Thoracic aorta (tissue), 2 donors: ENCODE results near the gene USP10. TPM values are rescaled to one million over a fixed set of nuclear protein-coding genes. Genes with fewer than 3 reads are reported as not detected.

Source experiments
- ATAC-seq: fragments of 150-250 bp; one replicate; pipeline ENCODE4 v1.8.0; 2017; ENCODE audit warnings: low read depth; ENCODE audit not compliant: insufficient number of reproducible peaks, low FRiP score
- DNase-seq: peaks from one replicate; pipeline ENCODE4 v3.0.0-alpha.2; 2020; ENCODE audit warnings: low spot score
- H3K27ac ChIP-seq, 2 donors: fragments of 200-600 bp; sonication (generic); 1 replicate in 1 of 2; 2 replicates in 1 of 2; pipeline ENCODE4 v1.5.1; 2016; ENCODE audit warnings: mild to moderate bottlenecking in 2 of 2, moderate library complexity in 2 of 2
- H3K27me3 ChIP-seq: fragments of 200-600 bp; sonication (generic); replicated peaks from 2 replicates; pipeline ENCODE4 v1.6.0; 2016; ENCODE audit warnings: mild to moderate bottlenecking; ENCODE audit not compliant: insufficient read depth
- H3K36me3 ChIP-seq: fragments of 200-600 bp; sonication (generic); one replicate; pipeline ENCODE4 v1.5.1; 2016
- H3K4me1 ChIP-seq, 2 donors: fragments of 200-600 bp; sonication (generic); 1 replicate in 1 of 2; 2 replicates in 1 of 2; pipeline versions ENCODE4 v1.5.1 to v1.6.0; 2016; ENCODE audit warnings: low read depth in 2 of 2, mild to moderate bottlenecking in 1 of 2; ENCODE audit not compliant: control insufficient read depth in 1 of 2
- H3K4me3 ChIP-seq: fragments of 200-600 bp; sonication (generic); 2 replicates; pipeline ENCODE4 v1.5.1; 2016; ENCODE audit warnings: mild to moderate bottlenecking
- H3K9me3 ChIP-seq: fragments of 200-600 bp; sonication (generic); 2 replicates; pipeline ENCODE4 v1.5.1; 2016
- CTCF ChIP-seq: fragments of 200-600 bp; sonication (generic); IDR thresholded peaks from one replicate; pipeline ENCODE4 v1.5.1; 2019; ENCODE audit warnings: antibody characterized with exemption
- total RNA-seq, 2 donors: library from RNA; depleted of rRNA; stranded (reverse); fragments of >200 nt; gene quantifications; one replicate each; pipeline versions ENCODE4 v1.1.0 to v1.2.3, GENCODE V29; 2016

The USP10 gene
- total RNA-seq, 2 donors from 2014 or later: 36.7 to 85.2 TPM

GRCh38 chr16:84811529-84811928 is 111.7 kb downstream of the USP10 start:
- ATAC-seq (no peak), DNase-seq (no peak)
- Histone ChIP-seq H3K36me3 (no peaks in the 10 kb centered on the region), H3K9me3 (no peaks in the 10 kb centered on the region), H3K27ac (no peak overlapping the region), H3K4me1 (no peaks in the 10 kb centered on the region), H3K27me3 (no peaks in the 10 kb centered on the region), H3K4me3 (no peak overlapping the region)
- no peak for TF ChIP-seq CTCF

GRCh38 chr16:84813141-84813934 is 113.5 kb downstream of the USP10 start:
- DNase-seq: no peak
- ATAC-seq: no peak

GRCh38 chr16:84815462-84815861 is 115.7 kb downstream of the USP10 start:
- peaks cover 4 to 12% of the 10 kb centered on the region in 2 donors for H3K4me1 ChIP-seq
- DNase-seq (no peak), ATAC-seq (no peak)
- no peaks in the 10 kb centered on the region for H3K36me3 ChIP-seq
- H3K9me3 ChIP-seq: no peaks in the 10 kb centered on the region
- no peak for TF ChIP-seq CTCF
- no peak overlapping the region for H3K27ac ChIP-seq
- no peak overlapping the region for H3K4me3 ChIP-seq
- no peaks in the 10 kb centered on the region for H3K27me3 ChIP-seq

More at GRCh38 chr16:84813141-84813934, 113.5 kb downstream of the USP10 start:
- H3K36me3 ChIP-seq: no peaks in the 10 kb centered on the region
- H3K9me3 ChIP-seq: no peaks in the 10 kb centered on the region
- no peak overlapping the region for H3K4me3 ChIP-seq
- H3K4me1 ChIP-seq: no peaks in the 10 kb centered on the region
- no peaks in the 10 kb centered on the region for H3K27me3 ChIP-seq
- no peak overlapping the region for H3K27ac ChIP-seq
- TF ChIP-seq CTCF: no peak

- Histone ChIP-seq H3K4me3 (no peak overlapping the region), H3K27me3 (no peaks in the 10 kb centered on the region), H3K36me3 (no peaks in the 10 kb centered on the region), H3K9me3 (no peaks in the 10 kb centered on the region), H3K27ac (no peak overlapping the region), H3K4me1 (peaks cover 6 to 18% of the 10 kb centered on the region in 2 donors)
- DNase-seq (no peak), ATAC-seq (no peak)
- TF ChIP-seq CTCF: no peak
Observed at GRCh38 chr16:84816023-84816422, 116.2 kb downstream of the USP10 start.

- Histone ChIP-seq H3K9me3 (no peaks in the 10 kb centered on the region), H3K36me3 (no peaks in the 10 kb centered on the region), H3K4me3 (no peak overlapping the region), H3K27me3 (no peaks in the 10 kb centered on the region), H3K4me1 (peaks cover 6 to 18% of the 10 kb centered on the region in 2 donors), H3K27ac (no peak overlapping the region)
- DNase-seq: no peak
- ATAC-seq: no peak
- no peak for TF ChIP-seq CTCF
Observed at GRCh38 chr16:84816485-84816884, 116.7 kb downstream of the USP10 start.
